ENCODE results near the gene KLRK1.
"Not testable (repeated sequence)": the region's sequence is repeated elsewhere in the genome, so short reads cannot be mapped to it uniquely, and the experiment has no call there.

The KLRK1 gene

DNA sequence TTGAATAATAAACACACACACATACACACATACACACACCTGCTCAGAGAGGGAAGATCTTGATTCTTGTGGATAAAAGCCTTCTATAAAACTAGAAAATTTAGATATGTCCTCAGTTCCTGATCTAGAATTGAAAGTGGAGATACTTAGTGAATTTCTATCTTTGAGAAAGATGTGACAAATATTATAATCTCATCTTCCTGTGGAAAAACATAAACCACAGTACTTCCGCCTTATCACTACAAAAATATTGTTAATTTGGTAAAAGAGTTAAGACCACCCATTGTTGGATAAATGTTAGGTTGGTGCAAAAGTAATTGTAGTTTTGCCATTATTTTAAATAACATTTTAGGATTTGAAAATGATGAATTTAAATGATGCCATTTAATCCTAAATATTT is at the start of gene KLRK1:
Gene KLRK1 (minus strand): TSS at position 138 of the 400 bp plus-strand sequence. CDS start 1,231 bp downstream, outside the sequence.
- peak; percentile 27 for FAIRE-seq

DNA sequence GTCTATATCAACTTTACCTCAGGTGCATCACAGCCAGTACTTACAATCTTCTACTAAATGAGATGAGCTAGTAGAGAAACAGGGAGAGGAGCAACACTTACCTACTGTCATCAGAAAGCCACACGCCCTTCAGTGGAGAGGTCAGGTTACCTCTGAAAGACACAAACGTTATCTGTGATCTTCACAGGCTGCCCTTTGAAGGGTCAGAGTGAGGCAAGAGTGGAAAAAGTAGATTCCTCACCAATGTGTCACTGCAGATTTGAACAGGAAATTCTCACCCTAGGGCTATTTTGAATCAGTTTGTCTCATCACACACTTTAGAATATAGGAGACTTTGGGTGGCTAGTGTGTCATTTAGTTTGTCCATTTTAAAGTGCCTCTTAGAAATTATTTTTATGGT is 47.8 kb upstream of the KLRK1 start:
- not testable (repeated sequence) for FAIRE-seq

GRCh38 chr12:10435816-10436215 is 46.0 kb upstream of the KLRK1 start, which contains the start of gene KLRC2:
KLRC2 (minus strand) TSS chr12:10436010; CDS start chr12:10435986, 24 bp downstream.
- not testable (repeated sequence) for FAIRE-seq

DNA sequence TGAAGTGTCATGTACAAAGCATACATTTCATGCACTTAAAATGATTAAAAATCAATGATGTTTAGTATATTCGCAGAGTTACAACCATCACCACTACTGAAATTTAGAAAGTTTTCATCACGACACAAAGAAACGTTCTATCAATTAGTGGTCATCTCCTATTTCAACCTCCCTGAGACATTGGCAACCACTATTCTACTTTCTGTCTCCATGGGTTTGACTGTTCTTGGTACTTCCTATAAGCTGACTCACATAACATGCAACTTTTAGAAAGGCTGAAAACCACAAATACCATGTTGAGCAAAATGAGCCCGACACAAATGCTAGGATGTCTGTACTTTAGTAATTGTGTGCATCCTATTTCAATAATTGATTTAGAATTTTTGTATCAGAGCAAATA is 40.8 kb upstream of the KLRK1 start:
- FAIRE-seq = not testable (repeated sequence)

DNA sequence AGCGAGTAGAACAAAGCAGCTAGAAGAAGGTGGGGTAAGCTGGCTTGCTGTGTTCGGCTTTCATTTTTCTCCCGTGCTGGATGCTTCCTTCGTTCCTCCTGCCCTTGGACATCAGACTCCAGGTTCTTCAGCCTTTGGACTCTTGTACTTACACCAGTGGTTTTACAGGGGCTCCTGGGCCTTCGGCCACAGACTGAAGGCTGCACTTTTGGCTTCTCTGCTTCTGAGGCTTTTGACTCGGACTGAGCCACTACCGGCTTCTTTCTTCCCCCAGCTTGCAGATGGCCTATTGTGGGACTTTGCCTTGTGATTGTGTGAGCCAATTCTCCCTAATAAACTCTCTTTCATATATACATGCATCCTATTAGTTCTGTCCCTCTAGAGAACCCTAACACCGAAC is 36.1 kb upstream of the KLRK1 start:
- not testable (repeated sequence) for FAIRE-seq

DNA sequence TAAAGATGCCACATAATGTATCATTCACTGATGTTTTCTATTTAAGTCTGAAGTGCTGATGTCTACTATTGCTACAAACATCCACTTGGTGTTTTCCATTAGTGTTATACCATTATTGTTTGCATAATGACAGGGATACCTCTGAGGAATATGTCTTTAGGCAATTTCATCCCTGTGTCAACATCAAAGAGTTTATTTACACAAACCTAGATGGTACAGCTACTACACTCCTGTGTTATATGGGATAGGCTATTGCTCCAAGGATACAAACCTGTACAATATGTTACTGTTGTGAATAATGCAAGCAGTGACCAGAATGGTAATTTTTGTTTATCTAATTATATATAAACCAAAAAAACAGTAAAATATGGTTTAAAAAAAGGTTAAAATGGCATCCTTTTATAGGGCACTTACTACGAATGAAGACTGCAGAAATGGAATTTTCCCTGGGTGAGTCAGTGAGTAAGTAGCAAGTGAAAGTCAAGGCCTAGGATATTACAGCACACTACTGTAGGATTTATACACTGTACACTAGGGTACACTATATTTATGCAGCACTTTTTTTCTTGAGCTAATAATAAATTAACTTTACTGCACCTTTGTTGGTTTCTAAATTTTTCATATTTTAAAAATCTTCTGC is 34.5 kb upstream of the KLRK1 start:
- FAIRE-seq = peak; percentile 82

GRCh38 chr12:10422159-10422558 is 32.3 kb upstream of the KLRK1 start:
- not testable (repeated sequence) for FAIRE-seq

- FAIRE-seq = not testable (repeated sequence)
These were observed 30.5 kb upstream of the KLRK1 start, which contains the start of gene KLRC3 for GRCh38 chr12:10420334-10420733. KLRC3 (minus strand) TSS chr12:10420595; CDS start chr12:10420550, 45 bp downstream.

- FAIRE-seq = no peak
These were observed 19.6 kb upstream of the KLRK1 start, which contains the start of gene KLRC4 for GRCh38 chr12:10409392-10409791. KLRC4 (minus strand) TSS chr12:10409757; CDS start chr12:10409575, 182 bp downstream.

- no peak for FAIRE-seq
These were observed 19.0 kb upstream of the KLRK1 start for GRCh38 chr12:10408842-10409241.

GRCh38 chr12:10406725-10407124 is 16.9 kb upstream of the KLRK1 start:
- no peak for FAIRE-seq

GRCh38 chr12:10405294-10405693 is 15.5 kb upstream of the KLRK1 start:
- no peak for FAIRE-seq

GRCh38 chr12:10404798-10405197 is 15.0 kb upstream of the KLRK1 start:
- FAIRE-seq = no peak

- no peak for FAIRE-seq
These were observed 11.0 kb upstream of the KLRK1 start for GRCh38 chr12:10400829-10401228.

GRCh38 chr12:10398168-10398567 is 8.3 kb upstream of the KLRK1 start:
- FAIRE-seq = no peak

DNA sequence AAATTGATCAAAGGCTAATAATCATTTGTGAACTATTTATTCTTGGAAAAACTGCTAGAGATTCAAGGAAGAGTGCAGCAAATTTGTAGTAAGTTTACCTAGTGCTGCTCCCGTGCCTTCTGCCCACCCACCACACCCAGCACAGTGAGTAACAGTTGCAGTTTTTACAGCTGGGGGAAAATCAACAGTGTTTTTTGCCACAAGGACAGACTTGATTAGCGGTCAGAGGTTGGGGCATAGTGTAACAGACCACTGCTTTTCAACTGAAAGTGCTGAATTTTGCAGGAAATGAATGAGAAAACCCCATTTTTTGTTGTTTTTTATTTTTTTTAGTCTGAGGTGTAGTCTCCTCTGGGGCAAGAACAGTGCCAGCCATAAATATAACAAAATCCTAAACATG is 7.5 kb upstream of the KLRK1 start:
- no peak for FAIRE-seq

DNA sequence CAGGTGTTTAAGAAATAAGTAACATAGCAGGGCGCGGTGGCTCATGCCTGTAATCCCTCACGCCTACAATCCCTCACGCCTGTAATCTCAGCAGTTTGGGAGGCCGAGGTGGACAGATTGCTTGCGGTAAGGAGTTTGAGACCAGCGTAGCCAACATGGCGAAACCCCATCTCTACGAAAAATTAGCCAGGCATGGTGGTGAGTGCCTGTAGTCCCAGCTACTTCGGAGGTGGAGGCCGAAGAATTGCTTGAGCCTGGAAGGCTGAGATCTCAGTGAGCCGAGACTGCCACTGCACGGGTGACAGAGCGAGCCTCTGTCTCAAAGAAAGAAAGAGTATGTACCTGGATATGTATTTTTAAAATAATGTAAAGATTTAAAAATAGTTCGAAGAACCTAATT is 6.3 kb upstream of the KLRK1 start:
- not testable (repeated sequence) for FAIRE-seq

GRCh38 chr12:10395390-10395998 is 5.7 kb upstream of the KLRK1 start:
- FAIRE-seq = no peak

- not testable (repeated sequence) for FAIRE-seq
These were observed 4.8 kb upstream of the KLRK1 start for GRCh38 chr12:10394531-10395152.

- no peak for FAIRE-seq
These were observed 3.5 kb upstream of the KLRK1 start for GRCh38 chr12:10393291-10393690.

DNA sequence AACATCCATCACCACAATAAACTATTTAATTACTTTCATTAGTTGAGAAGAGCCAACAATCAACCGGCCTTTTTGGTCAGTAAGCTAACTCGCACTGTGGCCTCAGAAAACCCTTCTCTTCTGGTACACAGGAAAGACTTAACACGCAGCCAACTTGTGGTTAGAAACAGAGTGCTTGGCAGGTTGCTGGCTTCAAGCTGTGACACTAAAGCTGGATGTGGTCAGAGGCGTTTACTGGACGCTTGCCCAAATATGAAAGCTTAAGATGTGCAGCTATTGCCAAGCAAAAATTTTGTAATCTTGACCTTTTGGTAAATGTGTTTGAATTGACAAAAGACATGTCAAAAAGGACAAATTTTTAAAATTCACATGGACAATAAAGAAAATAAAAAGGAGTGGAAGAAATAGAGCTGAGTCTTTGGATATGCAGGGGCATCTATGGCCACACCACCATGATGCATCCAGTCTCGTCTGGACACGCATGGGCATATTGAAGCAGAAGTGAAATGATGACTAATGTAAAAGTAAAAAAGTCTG is 2.6 kb upstream of the KLRK1 start:
- no peak for FAIRE-seq

GRCh38 chr12:10390991-10391390 is 1.1 kb upstream of the KLRK1 start:
- FAIRE-seq = not testable (repeated sequence)

DNA sequence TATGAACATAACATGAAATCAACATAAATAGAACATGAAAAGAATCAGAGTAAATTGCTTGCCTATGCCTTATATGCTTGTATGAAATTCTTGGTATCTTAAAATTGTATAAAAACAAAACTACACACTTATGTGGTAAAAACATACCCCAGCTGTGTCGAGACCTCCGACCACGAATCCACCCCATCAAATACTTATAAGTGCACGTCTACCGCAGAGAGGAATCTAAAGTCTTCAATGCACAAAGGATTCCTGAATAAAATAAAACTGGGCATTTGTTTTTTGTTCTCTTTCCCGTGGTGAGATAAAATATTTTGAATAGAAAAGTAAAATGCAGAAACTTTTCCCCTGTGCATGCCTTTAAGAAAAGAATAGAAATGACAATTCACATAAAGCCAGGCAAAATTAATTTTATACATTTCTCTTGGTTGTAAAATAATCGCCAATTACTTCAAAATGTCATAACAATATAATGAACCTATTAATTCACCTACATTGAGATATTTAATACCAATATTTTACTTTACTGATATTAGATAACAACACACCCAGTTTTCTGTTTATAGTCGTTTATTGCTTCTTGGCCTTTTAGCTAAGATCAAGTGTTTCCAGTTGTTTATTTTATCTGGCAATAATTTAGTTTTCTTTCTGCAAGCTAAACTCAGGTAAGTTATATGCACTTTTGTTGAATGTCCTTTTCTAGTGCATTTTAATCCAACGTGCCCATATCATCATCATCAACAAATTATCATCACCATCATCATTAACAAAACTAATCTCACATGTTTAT is 1.0 kb downstream of the KLRK1 start:
- FAIRE-seq = no peak
